ENCODE data around the gene FTSJ1. TPM values are rescaled to one million over a fixed set of nuclear protein-coding genes. Genes with fewer than 3 reads are reported as not detected.

Gene FTSJ1
- total and polyA plus RNA-seq, 2 donors (not counting 1 experiment from before 2014, with no cell fraction given): 36.6 to 55.8 TPM

- no peaks in the 10 kb centered on the region for H4K20me1 ChIP-seq (ENCODE audit: control insufficient read depth, insufficient read depth, low read length, poor library complexity, severe bottlenecking)
- H3K27me3 Mint-ChIP-seq: no peaks in the 10 kb centered on the region
- CTCF ChIA-PET: no interaction called here
- POLR2A ChIA-PET: no interaction called here
- H3K4me3 Mint-ChIP-seq: no peak overlapping the region
- no peaks in the 10 kb centered on the region for H3K4me1 ChIP-seq (ENCODE audit: control insufficient read depth in 2 of 2, insufficient read depth in 2 of 2, low read length in 2 of 2)
- H3K79me2 ChIP-seq (ENCODE audit: control insufficient read depth, insufficient read depth, low read length): no peaks in the 10 kb centered on the region
- H3K9ac ChIP-seq (ENCODE audit: low read length): no peak overlapping the region
- DNase-seq (no peak), ATAC-seq (ENCODE audit: low read depth) (no peak)
- no CpG with 5 or more reads among the region's 1 CpG for WGBS (ENCODE audit: insufficient coverage)
- no peaks in the 10 kb centered on the region for H3K9me3 Mint-ChIP-seq (ENCODE audit: insufficient read depth)
- H3K27ac Mint-ChIP-seq: no peak overlapping the region
- no peak overlapping the region for H3K27ac ChIP-seq (ENCODE audit: low read length in 2 of 2)
- intact Hi-C loops (cut with micrococcal nuclease): no loop called here
- no peaks in the 10 kb centered on the region for H3K4me1 Mint-ChIP-seq
- H3K4me2 ChIP-seq (replicated peaks; ENCODE audit: low read depth, low read length, poor library complexity, severe bottlenecking): no peak overlapping the region
- H2AFZ ChIP-seq (ENCODE audit: insufficient read depth, low read depth, low read length, poor library complexity, severe bottlenecking): no peak overlapping the region
- H3K9me3 ChIP-seq (ENCODE audit: control extremely low read depth in 1 of 3, control insufficient read depth in 2 of 3, insufficient read depth in 1 of 3, low read length in 2 of 3): no peaks in the 10 kb centered on the region
- TF ChIP-seq EZH2 (IDR thresholded peaks at IDR 0.05; ENCODE audit: borderline replicate concordance, insufficient read depth, low read depth, low read length, poor library complexity, severe bottlenecking) (no peak), CTCF (IDR thresholded peaks at IDR 0.05) (no peak)
- no peaks in the 10 kb centered on the region for H3K27me3 ChIP-seq (replicated peaks in 1 of 4; ENCODE audit: control extremely low read depth in 1 of 4, control insufficient read depth in 3 of 4, insufficient read depth in 4 of 4, low read length in 3 of 4)
- no peak overlapping the region for H3K4me3 ChIP-seq (ENCODE audit: control extremely low read depth in 1 of 5, extremely low read depth in 1 of 5, insufficient read depth in 1 of 5, low read depth in 2 of 5, low read length in 4 of 5)
- H3K36me3 ChIP-seq (replicated peaks in 1 of 2; ENCODE audit: control extremely low read depth in 1 of 2, control insufficient read depth in 1 of 2, extremely low read depth in 1 of 2, insufficient read depth in 2 of 2, low read length in 1 of 2): peaks cover 0 to 9% of the 10 kb centered on the region in 2 experiments
These were observed 56.2 kb downstream of the FTSJ1 start for GRCh38 chrX:48532161-48532560.

GRCh38 chrX:48533165-48533564 lies 57.2 kb downstream of the FTSJ1 start:
- ATAC-seq (ENCODE audit: low read depth): no peak
- H3K79me2 ChIP-seq (ENCODE audit: control insufficient read depth, insufficient read depth, low read length): no peaks in the 10 kb centered on the region
- no peak overlapping the region for H3K9ac ChIP-seq (ENCODE audit: low read length)
- no peak overlapping the region for H3K4me2 ChIP-seq (replicated peaks; ENCODE audit: low read depth, low read length, poor library complexity, severe bottlenecking)
- H2AFZ ChIP-seq (ENCODE audit: insufficient read depth, low read depth, low read length, poor library complexity, severe bottlenecking): no peak overlapping the region
- no peak overlapping the region for H3K27ac ChIP-seq (ENCODE audit: low read length in 2 of 2)
- ChIA-PET POLR2A (no interaction called here), CTCF (no interaction called here)
- no peaks in the 10 kb centered on the region for H3K4me1 ChIP-seq (ENCODE audit: control insufficient read depth in 2 of 2, insufficient read depth in 2 of 2, low read length in 2 of 2)
- no peaks in the 10 kb centered on the region for H4K20me1 ChIP-seq (ENCODE audit: control insufficient read depth, insufficient read depth, low read length, poor library complexity, severe bottlenecking)
- no peak overlapping the region for H3K27ac Mint-ChIP-seq
- intact Hi-C loops (cut with micrococcal nuclease): no loop called here
- no peak overlapping the region for H3K4me3 Mint-ChIP-seq
- peaks cover 0 to 2% of the 10 kb centered on the region in 2 experiments for H3K36me3 ChIP-seq (replicated peaks in 1 of 2; ENCODE audit: control extremely low read depth in 1 of 2, control insufficient read depth in 1 of 2, extremely low read depth in 1 of 2, insufficient read depth in 2 of 2, low read length in 1 of 2)
- 92% methylated on average over 2 of the region's 3 CpGs for WGBS (ENCODE audit: insufficient coverage)
- no peak overlapping the region for H3K4me3 ChIP-seq (ENCODE audit: control extremely low read depth in 1 of 5, extremely low read depth in 1 of 5, insufficient read depth in 1 of 5, low read depth in 2 of 5, low read length in 4 of 5)
- no peaks in the 10 kb centered on the region for H3K4me1 Mint-ChIP-seq
- TF ChIP-seq CTCF (IDR thresholded peaks at IDR 0.05) (no peak), EZH2 (IDR thresholded peaks at IDR 0.05; ENCODE audit: borderline replicate concordance, insufficient read depth, low read depth, low read length, poor library complexity, severe bottlenecking) (no peak)
- no peaks in the 10 kb centered on the region for H3K27me3 Mint-ChIP-seq
- H3K9me3 ChIP-seq (ENCODE audit: control extremely low read depth in 1 of 3, control insufficient read depth in 2 of 3, insufficient read depth in 1 of 3, low read length in 2 of 3): no peaks in the 10 kb centered on the region
- no peaks in the 10 kb centered on the region for H3K27me3 ChIP-seq (replicated peaks in 1 of 4; ENCODE audit: control extremely low read depth in 1 of 4, control insufficient read depth in 3 of 4, insufficient read depth in 4 of 4, low read length in 3 of 4)
- no peaks in the 10 kb centered on the region for H3K9me3 Mint-ChIP-seq (ENCODE audit: insufficient read depth)
- no peak for DNase-seq

Other genes with a start within 250 kb of the FTSJ1 start
- gene SSX1, start 220.8 kb upstream of the FTSJ1 start, total RNA-seq: not detected in 2 replicates
- not detected in 2 replicates for gene SSX1, start 220.8 kb upstream of the FTSJ1 start, polyA plus RNA-seq
- not detected in 2 replicates for gene SSX3, start 119.5 kb upstream of the FTSJ1 start, total RNA-seq
- gene SSX3, start 119.5 kb upstream of the FTSJ1 start, polyA plus RNA-seq: not detected in 2 replicates
- gene SSX4, start 92.7 kb upstream of the FTSJ1 start, total RNA-seq: not detected in 2 replicates
- not detected in 2 replicates for gene SSX4, start 92.7 kb upstream of the FTSJ1 start, polyA plus RNA-seq
- gene SSX4B, start 64.2 kb upstream of the FTSJ1 start, total RNA-seq: not detected in 2 replicates
- not detected in 2 replicates for gene SSX4B, start 64.2 kb upstream of the FTSJ1 start, polyA plus RNA-seq
- 14.8 and 15.1 TPM in 2 replicates for gene SLC38A5, start 5.9 kb upstream of the FTSJ1 start, total RNA-seq
- gene SLC38A5, start 5.9 kb upstream of the FTSJ1 start, polyA plus RNA-seq: 21.6 and 23.2 TPM in 2 replicates
- gene PORCN, start 32.8 kb downstream of the FTSJ1 start, total RNA-seq: 12.8 and 13.0 TPM in 2 replicates
- 18.5 and 19.6 TPM in 2 replicates for gene PORCN, start 32.8 kb downstream of the FTSJ1 start, polyA plus RNA-seq
- gene EBP, start 45.6 kb downstream of the FTSJ1 start, total RNA-seq: 27.9 and 33.4 TPM in 2 replicates
- gene EBP, start 45.6 kb downstream of the FTSJ1 start, polyA plus RNA-seq: 60.8 and 68.9 TPM in 2 replicates
- 24.6 and 25.2 TPM in 2 replicates for gene TBC1D25, start 63.5 kb downstream of the FTSJ1 start, total RNA-seq
- 31.5 and 51.6 TPM in 2 replicates for gene TBC1D25, start 63.5 kb downstream of the FTSJ1 start, polyA plus RNA-seq
- gene RBM3, start 98.3 kb downstream of the FTSJ1 start, total RNA-seq: 190 and 200 TPM in 2 replicates
- 291 and 682 TPM in 2 replicates for gene RBM3, start 98.3 kb downstream of the FTSJ1 start, polyA plus RNA-seq
- 85.1 and 94.6 TPM in 2 replicates for gene WDR13, start 121.3 kb downstream of the FTSJ1 start, total RNA-seq
- 257 and 273 TPM in 2 replicates for gene WDR13, start 121.3 kb downstream of the FTSJ1 start, polyA plus RNA-seq
- 98.0 and 102 TPM in 2 replicates for gene WAS, start 207.6 kb downstream of the FTSJ1 start, total RNA-seq
- gene WAS, start 207.6 kb downstream of the FTSJ1 start, polyA plus RNA-seq: 88.7 and 93.8 TPM in 2 replicates
- 8.9 and 9.5 TPM in 2 replicates for gene SUV39H1, start 220.5 kb downstream of the FTSJ1 start, total RNA-seq
- 5.2 and 6.7 TPM in 2 replicates for gene SUV39H1, start 220.5 kb downstream of the FTSJ1 start, polyA plus RNA-seq

Data from B cell (primary cell).